Stimulated activated CD8-positive, alpha-beta memory T cell treated with anti-CD3 and anti-CD28 coated beads, Interleukin-2, amount 100 ng/mL, for 48 hours (primary cell): Measurements from ENCODE around the gene ARHGAP12.

ENCODE experiments used
- DNase-seq, 2 donors: peaks; one replicate each; pipeline ENCODE4 v3.0.0-alpha.2; 2020; ENCODE audit warnings: low read depth in 2 of 2

The ARHGAP12 gene

DNA sequence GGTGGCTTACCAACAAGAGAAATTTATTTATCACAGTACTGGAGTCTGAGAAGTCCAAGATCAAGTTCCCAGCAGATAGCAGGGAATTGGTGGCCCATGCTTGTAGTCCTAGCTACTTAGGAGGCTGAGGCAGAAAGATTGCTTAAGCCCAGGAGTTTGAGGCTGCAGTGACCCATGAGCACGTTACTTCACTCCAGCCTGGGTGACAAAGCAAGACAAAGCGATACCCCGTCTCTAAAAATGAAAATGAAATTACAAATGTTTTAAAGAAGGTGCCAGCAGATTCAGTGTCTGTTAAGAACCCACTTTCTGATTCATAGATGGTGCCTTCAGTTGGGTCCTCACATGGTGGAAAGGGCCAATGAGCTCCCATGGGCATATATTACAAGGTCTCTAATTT lies 20.6 kb upstream of the ARHGAP12 start:
- no peak for DNase-seq

DNA sequence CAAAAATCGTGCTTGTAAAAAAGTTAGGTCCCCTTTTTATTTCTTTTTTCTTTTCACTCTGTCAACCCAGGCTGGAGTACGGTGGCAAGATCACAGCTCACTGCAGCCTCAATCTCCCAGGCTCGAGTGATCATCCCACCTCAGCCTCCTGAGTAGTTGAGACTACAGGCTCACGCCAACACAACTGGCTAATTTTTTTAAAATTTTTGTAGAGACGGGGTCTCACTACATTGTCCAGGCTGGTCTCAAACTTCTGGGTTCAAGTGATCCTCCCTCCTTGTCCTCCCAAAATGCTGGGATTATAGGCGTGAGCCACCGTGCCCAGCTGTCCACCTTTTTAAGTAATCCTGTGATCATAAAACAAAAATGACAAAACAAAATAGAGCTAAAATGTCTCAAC lies 19.4 kb upstream of the ARHGAP12 start:
- DNase-seq, result no peak

DNA sequence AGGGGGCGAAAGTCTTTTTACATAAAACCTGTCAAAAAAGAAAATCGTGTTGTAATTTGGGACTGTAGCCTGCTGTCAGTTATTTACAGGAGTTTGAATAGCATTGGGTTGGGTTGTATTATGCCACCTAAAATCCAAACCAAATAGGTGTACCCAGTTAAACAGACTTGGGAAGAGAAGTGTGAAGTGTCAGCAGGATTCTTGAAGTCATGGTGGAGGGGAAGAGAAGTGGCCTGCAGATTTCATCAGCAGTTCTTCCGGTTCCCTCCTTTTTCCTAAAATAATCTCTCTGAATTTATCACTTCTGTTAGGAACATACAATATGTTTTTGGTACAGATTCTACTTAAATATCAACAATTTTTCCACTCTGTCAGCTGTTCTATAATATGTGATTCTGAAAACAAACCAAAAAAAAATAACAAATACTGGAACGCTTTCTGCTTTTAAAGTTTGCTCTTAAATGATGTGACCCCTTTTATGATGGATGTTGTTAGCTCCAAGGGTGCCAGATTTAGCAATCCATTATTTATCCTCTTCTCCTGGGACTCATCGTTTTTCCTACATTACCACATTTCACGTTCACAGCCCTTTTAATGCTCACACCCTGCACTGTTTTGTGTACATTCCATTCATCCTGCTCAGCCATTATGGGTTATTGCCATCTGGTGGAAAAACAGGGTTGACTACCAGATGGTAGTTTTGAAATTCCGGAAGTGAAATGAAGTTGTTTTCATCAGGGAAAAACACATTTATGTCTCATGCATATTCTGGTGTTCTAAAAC lies 18.7 kb upstream of the ARHGAP12 start:
- no peak for DNase-seq

DNA sequence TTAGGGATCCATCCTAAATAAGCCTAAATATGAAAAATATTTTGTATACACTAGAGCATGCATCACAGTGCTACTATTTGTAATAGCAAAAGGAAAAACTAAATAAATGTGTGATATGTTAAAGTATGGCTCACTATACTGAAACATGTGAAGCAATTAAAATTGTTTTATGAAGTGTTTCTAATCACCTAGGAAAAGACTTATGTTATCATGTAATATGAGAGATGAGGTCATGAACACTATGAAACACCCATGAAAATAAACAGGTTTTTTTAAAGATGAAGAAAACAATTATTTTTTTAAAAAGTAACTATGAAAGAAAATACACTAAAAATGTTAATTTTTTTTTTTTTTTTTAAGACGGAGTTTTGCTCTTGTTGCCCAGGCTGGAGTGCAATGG lies 16.8 kb upstream of the ARHGAP12 start:
- no peak for DNase-seq

DNA sequence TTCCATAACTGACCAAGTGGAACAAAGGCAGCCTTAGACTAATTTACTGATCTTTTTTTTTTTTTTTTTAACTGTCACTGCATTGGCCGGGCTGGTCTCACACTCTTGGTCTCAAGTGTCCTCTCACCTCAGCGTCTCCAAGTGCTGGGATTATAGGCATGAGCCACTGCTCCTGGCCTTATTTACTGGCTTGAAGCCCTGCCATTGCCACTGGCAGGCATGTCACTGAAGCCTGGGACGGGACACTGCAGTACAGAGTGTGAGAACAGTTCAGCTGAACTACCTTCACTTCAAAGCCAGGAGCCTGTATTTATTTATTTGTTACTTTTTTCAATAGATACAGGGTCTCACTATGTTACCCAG lies 15.4 kb upstream of the ARHGAP12 start:
- DNase-seq, result no peak

DNA sequence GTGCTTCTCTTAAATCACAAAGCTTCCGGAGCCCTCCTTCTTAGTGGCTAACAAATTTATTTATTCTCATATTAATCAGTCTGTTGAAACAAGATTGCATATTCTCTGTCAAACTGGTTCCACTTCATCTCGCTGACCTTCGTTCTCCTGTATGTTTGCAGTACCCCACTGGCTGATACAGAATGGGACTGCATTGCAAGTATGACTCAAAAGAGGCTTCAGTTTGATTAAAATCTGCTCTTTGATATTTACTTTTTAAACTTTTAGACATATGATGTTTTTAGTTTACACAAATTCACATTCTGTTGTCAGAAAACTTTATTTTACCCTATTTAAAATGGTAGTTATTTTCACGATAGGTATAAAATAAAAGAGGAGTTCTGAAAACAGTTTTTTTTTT lies 14.3 kb upstream of the ARHGAP12 start:
- no peak for DNase-seq

DNA sequence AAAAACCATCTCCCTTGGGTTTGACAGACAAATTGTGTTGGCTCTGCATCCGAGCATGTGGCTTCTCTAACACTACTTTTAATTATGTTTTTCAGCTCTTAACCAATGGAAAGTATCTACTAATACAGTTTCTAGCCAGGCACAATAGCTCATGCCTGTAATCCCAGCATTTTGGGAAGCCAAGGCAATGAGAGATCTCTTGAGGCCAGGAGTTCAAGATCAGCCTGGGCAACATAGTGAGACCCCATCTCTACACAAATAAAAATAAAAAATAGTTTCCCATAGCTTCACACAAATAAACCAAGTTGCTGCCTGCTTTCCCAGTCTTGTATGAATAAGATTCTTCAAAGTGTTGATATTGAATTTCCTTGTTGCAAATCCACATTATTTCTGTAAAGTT lies 13.8 kb upstream of the ARHGAP12 start:
- DNase-seq, result no peak

DNA sequence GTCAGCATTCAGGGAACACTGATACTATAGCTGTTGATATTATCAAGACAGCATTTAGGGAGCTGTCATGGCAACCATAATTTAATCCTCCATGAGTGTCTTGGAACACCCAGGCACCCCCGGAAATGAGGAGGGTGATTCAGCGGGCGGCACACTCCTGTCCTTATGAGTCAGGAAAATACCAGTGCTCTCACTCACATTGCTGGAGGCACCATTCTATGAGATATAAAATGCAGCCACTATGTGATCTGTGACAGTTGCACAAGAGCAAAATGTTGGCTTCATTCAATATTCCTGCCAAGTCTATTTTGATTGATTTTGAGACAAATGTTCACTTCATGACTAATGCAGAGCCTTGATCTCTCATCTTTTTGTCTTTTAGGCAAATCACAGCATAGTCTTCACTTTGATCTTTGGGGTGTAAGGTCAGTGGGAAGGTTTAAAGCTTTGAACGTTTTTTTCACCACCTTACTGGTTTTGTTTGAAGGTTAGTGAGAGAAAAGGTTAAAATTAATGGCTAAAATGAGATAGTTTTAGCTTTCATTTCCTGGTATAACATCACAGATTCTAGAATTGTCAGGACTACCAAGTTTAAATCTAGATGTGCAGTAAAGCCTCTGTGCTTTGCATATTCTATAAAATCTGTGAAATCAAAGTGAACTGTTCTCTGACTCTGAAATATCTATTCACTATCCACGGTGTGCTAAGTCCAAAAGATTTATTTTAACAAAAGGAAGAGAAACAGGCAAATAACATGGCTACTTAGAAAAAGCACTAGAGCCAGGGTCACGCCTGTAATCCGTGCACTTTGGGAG lies 12.4 kb upstream of the ARHGAP12 start:
- DNase-seq, result no peak

DNA sequence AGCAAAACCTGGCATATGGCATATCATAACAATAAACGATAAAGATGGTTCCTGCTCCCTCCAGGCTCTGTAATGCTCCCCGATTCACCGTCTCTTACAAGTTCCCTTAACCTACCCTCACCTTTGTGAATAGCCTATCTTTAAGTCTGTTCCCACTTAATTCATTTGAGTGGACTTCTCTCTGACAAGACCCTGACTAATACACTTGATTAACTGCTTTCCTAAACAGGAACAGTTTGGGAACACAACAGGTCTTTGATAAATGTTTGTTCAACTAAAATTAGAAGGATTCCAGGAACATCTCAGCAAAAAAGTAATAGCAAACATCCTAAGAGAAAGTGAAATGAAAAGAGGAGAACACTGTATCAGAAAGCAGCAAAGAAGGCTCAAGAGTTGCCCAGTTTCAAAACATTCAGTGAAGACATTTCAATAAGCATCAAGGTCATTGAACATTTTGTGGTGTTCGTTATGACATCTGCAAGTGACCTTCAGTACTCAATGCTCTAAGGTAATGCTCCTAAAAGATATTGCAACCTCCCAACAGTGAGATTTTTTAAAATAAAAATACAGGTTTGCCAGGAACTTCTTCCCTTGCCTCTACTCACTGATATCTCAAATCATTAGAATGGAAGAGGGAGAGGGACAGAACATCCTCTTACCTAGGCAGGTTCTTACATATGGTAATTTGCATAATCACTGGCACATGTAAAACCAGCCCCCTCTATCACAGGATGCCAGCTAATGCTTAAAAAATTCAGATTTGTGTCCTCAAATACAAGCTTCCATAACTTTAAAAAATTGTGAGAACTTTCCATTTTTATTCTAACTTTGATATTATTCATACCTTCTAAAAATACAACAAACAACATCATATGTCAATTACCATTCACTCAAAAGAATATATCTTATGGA lies 11.4 kb upstream of the ARHGAP12 start:
- DNase-seq, result no peak

DNA sequence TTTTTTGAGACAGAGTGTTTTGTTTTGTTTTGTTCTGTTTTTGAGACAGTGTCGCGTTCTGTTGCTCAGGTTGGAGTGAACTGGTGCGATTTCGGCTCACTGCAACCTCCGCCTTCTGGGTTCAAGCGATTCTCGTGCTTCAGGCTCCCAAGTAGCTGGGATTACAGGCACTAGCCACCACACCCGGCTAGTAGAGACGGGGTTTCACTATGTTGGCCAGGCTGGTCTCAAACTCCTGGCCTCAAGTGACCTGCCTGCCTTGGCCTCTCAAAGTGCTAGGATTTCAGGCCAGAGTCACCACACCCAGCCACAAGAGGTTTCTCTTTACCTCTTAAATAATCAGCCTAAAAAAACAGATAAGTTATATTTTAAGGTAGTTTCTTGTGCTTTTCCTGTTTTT lies 8.7 kb upstream of the ARHGAP12 start:
- DNase-seq, result no peak

DNA sequence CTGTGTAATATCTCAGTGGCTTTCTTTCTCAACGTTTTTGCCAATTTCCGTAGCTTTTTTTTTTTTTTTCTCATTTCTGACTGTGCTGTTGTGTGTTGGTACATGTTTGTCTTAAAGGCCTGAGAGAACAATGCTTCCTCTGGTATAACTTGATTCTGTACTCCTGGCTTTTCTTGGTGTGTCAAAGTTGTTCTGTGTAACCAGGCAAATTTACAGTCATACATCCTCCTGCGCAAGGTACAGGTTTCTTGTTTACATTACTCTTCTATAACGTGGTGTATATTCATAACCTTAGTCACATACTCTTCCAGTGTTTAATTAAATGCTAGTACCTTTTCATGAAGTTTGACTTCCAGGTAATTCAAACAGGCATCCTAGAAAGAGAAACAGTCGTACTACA lies 8.3 kb upstream of the ARHGAP12 start:
- DNase-seq, result no peak

DNA sequence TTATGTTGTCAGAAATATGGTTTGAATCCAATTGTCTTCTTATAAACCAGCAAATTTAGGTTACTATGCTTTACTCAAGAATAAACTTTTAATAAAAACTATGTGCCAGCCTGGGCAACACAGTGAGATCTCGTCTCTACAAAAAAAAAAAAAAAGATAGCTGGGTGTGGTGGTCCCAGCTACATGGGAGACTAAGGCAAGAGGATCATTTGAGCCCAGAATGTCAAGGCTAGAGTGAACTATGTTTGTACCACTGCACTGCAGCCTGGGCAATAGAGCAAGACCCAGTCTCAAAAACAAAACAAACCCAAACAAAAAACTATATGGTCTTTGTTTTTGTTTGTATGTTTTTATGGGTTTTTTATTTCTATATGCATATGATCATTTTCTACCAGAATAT lies 7.5 kb upstream of the ARHGAP12 start:
- no peak for DNase-seq

DNA sequence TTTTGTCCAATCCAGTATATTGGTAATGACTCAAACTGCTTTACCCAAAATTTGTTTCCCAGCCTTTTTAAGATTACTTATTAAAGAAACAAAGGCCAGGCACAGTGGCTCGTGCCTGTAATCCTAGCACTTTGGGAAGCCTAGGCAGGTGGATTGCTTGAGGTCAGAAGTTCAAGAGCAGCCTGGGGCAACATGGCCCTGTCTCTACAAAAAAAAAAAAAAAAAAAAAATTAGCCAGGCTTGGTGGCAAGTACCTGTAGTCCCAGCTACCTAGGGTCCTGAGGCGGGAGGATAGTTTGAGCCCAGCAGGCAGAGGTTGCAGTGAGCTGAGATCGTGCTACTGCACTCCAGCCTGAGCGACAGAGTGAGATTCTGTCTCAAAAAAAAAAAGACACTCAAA lies 7.0 kb upstream of the ARHGAP12 start:
- no peak for DNase-seq

DNA sequence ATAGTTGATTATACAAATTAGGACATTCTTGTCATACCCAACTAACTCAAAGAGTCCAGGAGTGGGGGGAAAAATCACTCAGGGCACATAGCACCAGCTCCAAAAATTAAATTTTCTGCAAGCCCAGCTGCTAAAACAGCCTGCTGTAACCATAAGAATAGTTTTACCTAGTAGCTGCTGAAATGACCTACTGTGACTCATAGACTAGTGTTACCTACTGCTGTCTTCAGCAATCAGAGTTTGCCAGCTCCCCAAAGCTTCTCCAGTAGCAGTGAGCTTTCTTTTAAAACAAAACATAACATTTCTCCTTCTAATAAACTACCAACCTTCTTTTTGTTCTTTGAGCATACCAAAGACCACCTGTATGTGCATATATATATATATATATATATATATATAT lies 4.2 kb upstream of the ARHGAP12 start:
- DNase-seq, result no peak

DNA sequence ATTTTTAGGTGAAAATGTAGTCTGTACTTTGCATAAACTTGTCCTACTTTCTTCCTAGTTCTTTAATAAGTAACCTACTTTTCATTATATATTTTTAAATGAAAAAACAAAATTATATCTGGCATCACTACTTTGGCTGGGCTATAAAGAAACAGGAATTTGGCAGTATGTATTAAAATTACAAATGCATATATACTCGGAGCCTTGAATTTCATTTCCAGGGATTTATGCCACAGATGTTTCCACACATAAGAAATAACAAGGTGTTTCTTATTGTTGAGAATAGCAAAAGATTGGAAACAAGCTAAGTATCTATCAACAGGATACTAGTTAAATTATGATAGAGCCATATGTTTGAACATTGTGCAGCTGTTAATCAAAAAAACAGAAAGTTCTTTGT lies 2.2 kb upstream of the ARHGAP12 start:
- DNase-seq, result no peak

DNA sequence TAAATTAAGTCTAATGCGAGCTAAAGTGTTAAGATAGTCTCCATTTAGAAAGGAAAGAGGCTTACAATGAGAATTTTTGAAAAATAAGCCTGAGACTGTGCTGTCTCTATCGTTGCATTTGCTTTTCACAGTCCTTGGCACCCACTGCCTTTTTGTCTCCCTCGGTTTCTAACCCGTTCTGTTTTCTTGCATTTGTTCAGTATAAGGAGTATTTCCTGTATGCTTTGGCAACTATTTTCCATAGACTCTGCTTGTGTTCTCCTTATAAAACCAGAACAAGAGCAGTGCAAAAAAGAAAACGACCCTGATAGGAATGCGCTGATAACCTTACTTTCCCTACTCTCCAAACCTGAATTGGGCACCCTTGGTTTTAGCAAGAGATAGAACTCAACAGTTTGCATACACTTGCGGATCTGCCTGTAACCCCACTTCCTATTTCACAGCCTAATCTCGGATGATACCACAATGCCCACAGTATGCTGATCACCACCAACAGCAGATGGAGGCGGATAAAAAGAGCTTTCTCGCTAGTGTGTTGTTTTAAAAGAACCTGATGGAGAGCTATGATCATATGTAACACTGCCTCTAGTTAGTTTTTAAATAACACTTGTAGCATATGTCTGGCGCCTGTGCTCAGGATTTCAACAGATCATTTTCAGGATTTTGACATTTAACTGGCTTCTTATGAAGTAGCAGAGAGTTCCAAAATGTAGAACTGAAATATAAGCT lies 1.6 kb upstream of the ARHGAP12 start:
- no peak for DNase-seq

DNA sequence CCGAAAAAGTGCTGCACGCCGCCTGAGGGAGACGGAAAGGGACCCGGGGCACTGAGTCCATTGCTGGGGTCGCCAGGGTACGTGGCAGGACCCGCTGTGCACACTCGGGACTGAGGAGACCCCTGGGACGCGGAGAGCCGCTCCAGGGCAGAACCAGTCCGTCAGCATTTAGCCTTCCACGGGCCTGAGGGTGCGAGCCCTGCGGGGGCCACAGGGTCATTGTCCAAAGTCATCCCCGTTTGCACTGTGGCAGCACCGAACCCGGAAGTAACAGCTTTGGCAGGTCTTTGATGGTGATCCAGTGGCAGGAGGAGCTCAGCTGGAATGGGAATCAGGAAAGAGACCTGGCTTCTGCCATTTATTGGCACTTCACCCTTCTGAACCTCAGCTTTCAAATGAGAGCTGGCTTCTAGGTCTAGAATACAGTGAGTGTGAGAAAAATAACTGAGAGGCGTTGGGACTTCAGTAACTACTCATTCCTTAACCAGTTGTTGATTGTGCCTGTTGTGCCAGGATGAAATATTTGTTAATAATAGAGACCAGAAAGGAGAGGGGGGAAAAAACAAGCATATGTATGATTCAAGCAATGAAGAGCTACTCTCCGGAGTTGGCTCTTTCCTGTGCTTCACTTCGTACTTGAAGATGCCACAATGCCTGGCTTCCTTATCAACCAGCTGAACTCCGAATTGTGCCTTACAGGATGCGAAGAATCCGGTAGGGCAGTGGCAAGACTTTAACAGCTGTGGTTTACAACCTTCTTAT lies 811 bp upstream of the ARHGAP12 start:
- no peak for DNase-seq

DNA sequence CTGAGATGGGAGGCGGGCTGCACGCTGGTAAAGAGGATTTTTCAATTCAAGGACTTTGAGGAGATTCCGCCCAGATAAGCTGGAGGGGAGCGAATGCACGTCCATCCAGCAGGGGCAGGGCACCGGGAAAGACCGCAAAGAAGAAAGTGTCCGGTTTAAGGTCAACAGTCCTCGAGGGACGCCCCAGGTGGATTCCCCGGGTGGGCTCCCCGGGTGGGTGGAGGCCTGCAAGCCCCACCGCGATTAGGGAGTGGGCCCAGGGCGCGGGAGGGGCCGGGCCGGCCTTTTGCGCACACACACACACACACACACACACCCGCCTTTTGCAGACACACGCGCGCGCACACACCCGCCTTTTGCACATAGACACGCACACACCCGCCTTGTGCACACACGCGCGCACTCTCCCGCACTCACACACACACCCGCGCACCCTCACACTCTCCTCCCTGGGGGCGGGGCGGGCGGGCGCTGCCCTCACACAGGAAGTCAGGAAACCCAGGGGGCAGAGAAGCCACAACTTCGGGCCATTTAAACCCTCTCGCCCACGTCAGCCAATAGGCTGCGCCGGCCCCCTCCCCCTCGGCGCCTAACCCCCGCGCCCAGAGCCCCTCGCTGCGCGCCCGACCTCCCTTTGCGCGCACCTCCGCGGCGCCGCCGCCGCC lies 615 bp downstream of the ARHGAP12 start:
- DNase-seq, result peak in 1 of 2 donors; percentile 22

DNA sequence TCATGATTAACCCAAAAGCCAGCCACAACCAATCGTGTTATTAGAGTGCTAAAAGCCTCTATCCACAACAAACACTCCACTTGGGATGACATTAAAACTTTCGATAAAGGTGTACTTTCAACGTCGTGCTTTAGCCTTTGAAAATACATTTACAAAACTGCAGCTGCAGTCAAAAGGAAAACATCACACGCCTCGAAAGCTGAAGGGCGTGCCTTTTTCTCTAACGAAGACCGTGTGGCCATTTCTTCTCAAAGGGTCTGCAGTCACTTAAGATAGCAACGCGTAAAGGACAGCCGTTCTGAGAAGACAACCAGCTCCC lies 1.1 kb downstream of the ARHGAP12 start:
- DNase-seq, result no peak

DNA sequence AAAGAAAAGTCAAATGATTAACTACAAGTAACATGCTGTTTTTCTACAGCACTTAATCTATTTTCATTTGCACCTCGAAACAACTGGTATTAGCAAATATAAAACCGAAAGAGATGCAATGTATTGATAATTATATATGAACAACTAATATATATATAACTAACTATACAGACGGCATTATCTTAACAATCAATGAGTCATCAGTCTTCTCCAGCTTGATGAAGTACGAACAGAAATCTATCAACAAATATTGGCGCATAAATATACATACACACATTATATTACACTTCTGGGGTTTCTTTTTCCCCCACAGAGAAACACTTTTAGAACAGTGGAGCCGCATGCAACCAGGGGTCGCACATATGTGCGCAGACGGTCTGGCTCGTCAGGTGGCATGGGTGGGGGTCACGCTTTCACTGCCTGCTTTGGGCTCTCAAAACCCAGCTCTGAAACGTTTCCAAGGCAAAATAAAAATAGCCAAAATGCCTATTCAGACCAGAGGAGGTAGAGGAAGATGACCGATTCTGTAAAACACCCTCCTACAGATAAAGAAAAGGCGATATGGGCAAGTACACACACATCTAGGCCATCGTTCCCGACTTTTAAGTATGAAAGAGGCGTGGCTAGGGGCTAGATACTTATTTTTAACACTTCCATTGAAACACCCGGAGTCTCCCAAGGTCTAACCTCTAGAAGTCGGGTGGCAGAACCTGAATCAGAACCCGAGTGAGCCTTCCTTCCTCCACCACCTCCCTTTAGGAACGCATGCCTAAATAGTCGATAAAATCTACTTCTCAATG lies 1.7 kb downstream of the ARHGAP12 start:
- no peak for DNase-seq
